Measurements from ENCODE around the gene NNT. TPM values are rescaled to one million over a fixed set of nuclear protein-coding genes. Genes with fewer than 3 reads are reported as not detected.

Gene NNT
- total and polyA plus RNA-seq, 10 of the 15 experiments (the other 5 are each of a cell fraction or from before 2014, with no cell fraction given) = 20.8 to 73.1 (median 51.9) TPM

DNA sequence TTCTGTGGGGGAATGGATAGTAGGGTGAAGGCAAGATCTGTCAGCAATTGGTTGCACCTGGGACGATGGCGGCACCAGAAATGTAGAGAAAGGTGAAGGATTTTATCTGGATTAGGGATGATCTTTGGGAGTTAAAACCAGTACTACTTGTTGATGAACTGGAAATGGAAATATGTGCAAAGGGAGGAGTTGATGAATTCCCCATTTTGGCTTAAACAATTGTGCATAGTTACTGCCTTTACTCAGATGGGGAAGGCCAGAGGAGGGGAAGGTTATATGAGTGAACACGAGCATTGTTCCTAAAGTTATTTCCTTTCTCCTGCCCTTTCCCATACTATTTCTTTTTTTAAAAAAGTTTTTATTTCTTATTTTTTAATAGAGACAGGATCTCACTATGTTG, 19.1 kb downstream of the NNT start:
- ChIA-PET SMC1A (ENCODE audit: uncharacterized antibody, unreplicated experiment) (no interaction called here), POLR2A (no interaction called here), RAD21 (ENCODE audit: unreplicated experiment) (no interaction called here), CTCF (interaction anchor here (2.4 to 5.5 kb wide), 2 partner anchors 9 to 12 kb away, joined by 8 to 53 read pairs; no protein-coding TSS in a partner anchor)
- H3K27ac ChIP-seq (ENCODE audit: control insufficient read depth, insufficient read depth) = no peak overlapping the region
- in situ Hi-C loops (cut with MboI) (loop anchor here (25.0 kb wide), 1 partner anchor 1710 kb away; the partner anchor contains the start of gene RIMOC1), intact Hi-C loops (cut with micrococcal nuclease; ENCODE audit: unreplicated experiment) (no loop called here)
- FAIRE-seq (no peak), DNase-seq (ENCODE audit: low read depth, low spot score) (no peak), ATAC-seq (no peak)
- 96% methylated on average over 3 of the region's 3 CpGs for WGBS (ENCODE audit: insufficient coverage, insufficient replicate concordance, low lambda C conversion rate, missing lambda C conversion rate)
- H3K79me2 ChIP-seq (ENCODE audit: control insufficient read depth, insufficient read depth, low read length) = no peaks in the 10 kb centered on the region
- BruUV-seq (replicated peaks) = TSS peak; percentile 7
- TF ChIP-seq CHD2 (IDR thresholded peaks at IDR 0.05; ENCODE audit: borderline replicate concordance, low read depth, low read length) = no peak
- H4K20me1 ChIP-seq (ENCODE audit: control insufficient read depth, insufficient read depth) = no peaks in the 10 kb centered on the region
- no peaks in the 10 kb centered on the region for H3K27me3 ChIP-seq (replicated peaks in 1 of 2; ENCODE audit: control insufficient read depth in 2 of 2, insufficient read depth in 2 of 2, low read length in 1 of 2)
- H2AFZ ChIP-seq (ENCODE audit: control insufficient read depth, low read depth, low read length) = no peak overlapping the region
- H3K4me1 ChIP-seq (ENCODE audit: control insufficient read depth, insufficient read depth, low read length) = no peaks in the 10 kb centered on the region
- H3K4me2 ChIP-seq (ENCODE audit: control insufficient read depth, insufficient read depth) = no peak overlapping the region
- H3K9me3 ChIP-seq (replicated peaks; ENCODE audit: control insufficient read depth, insufficient read depth, low read length) = no peaks in the 10 kb centered on the region
- H3K4me3 ChIP-seq = no peak overlapping the region
- H3K9ac ChIP-seq (ENCODE audit: control insufficient read depth, insufficient read depth, low read length) = no peak overlapping the region
- H3K36me3 ChIP-seq (ENCODE audit: control insufficient read depth in 2 of 2, insufficient read depth in 2 of 2, low read length in 1 of 2) = peaks cover under 1 to 10% of the 10 kb centered on the region in 2 experiments; a peak in 3 of 4 replicates

DNA sequence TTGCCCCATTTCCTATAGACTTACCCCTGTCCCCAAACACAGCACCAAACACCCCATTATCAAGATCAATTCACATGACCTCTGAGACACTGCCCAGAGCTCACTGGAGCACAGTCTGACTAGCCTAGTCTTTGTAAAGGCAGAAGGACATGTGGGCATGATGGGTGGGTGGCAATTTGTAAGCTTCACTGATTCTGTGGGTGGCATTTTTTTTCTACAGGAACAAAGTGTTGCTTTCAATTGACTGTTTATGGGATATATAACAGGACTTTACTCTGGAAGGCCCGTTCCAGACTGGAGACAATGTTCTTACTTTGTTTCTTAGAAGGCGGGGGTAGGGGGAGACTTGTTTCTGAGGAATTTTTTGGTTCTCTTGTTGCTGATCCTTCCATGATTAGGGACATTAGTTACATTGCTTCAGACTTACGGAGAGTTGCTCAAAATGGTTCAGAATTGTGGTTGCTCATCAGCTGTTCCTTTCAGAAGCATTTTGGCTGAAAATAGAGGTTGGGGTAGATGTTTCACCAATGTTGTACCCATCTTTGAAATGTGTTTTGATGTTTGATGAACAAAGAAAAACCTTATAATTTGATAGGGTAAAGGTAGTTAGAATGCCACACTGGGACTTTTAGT, 20.2 kb downstream of the NNT start:
- BruUV-seq (replicated peaks) = no TSS peak
- no peak overlapping the region for H3K4me2 ChIP-seq (ENCODE audit: control insufficient read depth, insufficient read depth)
- H3K4me1 ChIP-seq (ENCODE audit: control insufficient read depth, insufficient read depth, low read length) = no peaks in the 10 kb centered on the region
- no peaks in the 10 kb centered on the region for H4K20me1 ChIP-seq (ENCODE audit: control insufficient read depth, insufficient read depth)
- 87% methylated on average over 3 of the region's 3 CpGs for WGBS (ENCODE audit: insufficient coverage, insufficient replicate concordance, low lambda C conversion rate, missing lambda C conversion rate)
- ChIA-PET RAD21 (ENCODE audit: unreplicated experiment) (no interaction called here), POLR2A (interaction anchor here (0.6 to 0.7 kb wide), 2 partner anchors 499 to 998 kb away, joined by 5 to 6 read pairs; no protein-coding TSS in a partner anchor), CTCF (interaction anchor here (2.5 to 5.5 kb wide), 3 partner anchors 8 to 14 kb away, joined by 15 to 53 read pairs (median 15); no protein-coding TSS in a partner anchor), SMC1A (ENCODE audit: uncharacterized antibody, unreplicated experiment) (interaction anchor here (0.7 to 1.0 kb wide), 2 partner anchors 16 to 81 kb away, joined by 3 read pairs; no protein-coding TSS in a partner anchor)
- ATAC-seq (peak; percentile 27; the same call in 1 of the 3 replicates), FAIRE-seq (no peak), DNase-seq (ENCODE audit: low read depth, low spot score) (no peak)
- H3K27me3 ChIP-seq (replicated peaks in 1 of 2; ENCODE audit: control insufficient read depth in 2 of 2, insufficient read depth in 2 of 2, low read length in 1 of 2) = no peaks in the 10 kb centered on the region
- H3K9me3 ChIP-seq (replicated peaks; ENCODE audit: control insufficient read depth, insufficient read depth, low read length) = no peaks in the 10 kb centered on the region
- H3K27ac ChIP-seq (ENCODE audit: control insufficient read depth, insufficient read depth) = no peak overlapping the region
- TF ChIP-seq, protein P1, sequence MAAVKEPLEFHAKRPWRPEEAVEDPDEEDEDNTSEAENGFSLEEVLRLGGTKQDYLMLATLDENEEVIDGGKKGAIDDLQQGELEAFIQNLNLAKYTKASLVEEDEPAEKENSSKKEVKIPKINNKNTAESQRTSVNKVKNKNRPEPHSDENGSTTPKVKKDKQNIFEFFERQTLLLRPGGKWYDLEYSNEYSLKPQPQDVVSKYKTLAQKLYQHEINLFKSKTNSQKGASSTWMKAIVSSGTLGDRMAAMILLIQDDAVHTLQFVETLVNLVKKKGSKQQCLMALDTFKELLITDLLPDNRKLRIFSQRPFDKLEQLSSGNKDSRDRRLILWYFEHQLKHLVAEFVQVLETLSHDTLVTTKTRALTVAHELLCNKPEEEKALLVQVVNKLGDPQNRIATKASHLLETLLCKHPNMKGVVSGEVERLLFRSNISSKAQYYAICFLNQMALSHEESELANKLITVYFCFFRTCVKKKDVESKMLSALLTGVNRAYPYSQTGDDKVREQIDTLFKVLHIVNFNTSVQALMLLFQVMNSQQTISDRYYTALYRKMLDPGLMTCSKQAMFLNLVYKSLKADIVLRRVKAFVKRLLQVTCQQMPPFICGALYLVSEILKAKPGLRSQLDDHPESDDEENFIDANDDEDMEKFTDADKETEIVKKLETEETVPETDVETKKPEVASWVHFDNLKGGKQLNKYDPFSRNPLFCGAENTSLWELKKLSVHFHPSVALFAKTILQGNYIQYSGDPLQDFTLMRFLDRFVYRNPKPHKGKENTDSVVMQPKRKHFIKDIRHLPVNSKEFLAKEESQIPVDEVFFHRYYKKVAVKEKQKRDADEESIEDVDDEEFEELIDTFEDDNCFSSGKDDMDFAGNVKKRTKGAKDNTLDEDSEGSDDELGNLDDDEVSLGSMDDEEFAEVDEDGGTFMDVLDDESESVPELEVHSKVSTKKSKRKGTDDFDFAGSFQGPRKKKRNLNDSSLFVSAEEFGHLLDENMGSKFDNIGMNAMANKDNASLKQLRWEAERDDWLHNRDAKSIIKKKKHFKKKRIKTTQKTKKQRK (IDR thresholded peaks at IDR 0.05; ENCODE audit: low read depth, low read length) = no peak
- TF ChIP-seq NR2C2 (IDR thresholded peaks at IDR 0.05; ENCODE audit: borderline replicate concordance, control insufficient read depth, insufficient read length, low read depth) (no peak), IRF4 (IDR thresholded peaks at IDR 0.05; ENCODE audit: low read depth, low read length) (no peak)
- TF ChIP-seq, protein P2, sequence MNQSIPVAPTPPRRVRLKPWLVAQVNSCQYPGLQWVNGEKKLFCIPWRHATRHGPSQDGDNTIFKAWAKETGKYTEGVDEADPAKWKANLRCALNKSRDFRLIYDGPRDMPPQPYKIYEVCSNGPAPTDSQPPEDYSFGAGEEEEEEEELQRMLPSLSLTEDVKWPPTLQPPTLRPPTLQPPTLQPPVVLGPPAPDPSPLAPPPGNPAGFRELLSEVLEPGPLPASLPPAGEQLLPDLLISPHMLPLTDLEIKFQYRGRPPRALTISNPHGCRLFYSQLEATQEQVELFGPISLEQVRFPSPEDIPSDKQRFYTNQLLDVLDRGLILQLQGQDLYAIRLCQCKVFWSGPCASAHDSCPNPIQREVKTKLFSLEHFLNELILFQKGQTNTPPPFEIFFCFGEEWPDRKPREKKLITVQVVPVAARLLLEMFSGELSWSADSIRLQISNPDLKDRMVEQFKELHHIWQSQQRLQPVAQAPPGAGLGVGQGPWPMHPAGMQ (IDR thresholded peaks at IDR 0.05; ENCODE audit: borderline replicate concordance) = no peak
- intact Hi-C loops (cut with micrococcal nuclease; ENCODE audit: unreplicated experiment) = no loop called here
- no peak overlapping the region for H3K9ac ChIP-seq (ENCODE audit: control insufficient read depth, insufficient read depth, low read length)
- peaks cover 1 to 15% of the 10 kb centered on the region in 2 experiments; a peak in 3 of 4 replicates for H3K36me3 ChIP-seq (ENCODE audit: control insufficient read depth in 2 of 2, insufficient read depth in 2 of 2, low read length in 1 of 2)
- in situ Hi-C loops (cut with MboI) = loop anchor here (25.0 kb wide), 1 partner anchor 1711 kb away; the partner anchor contains the start of gene RIMOC1
- no peak overlapping the region for H3K4me3 ChIP-seq
- H2AFZ ChIP-seq (ENCODE audit: control insufficient read depth, low read depth, low read length) = no peak overlapping the region
- no peaks in the 10 kb centered on the region for H3K79me2 ChIP-seq (ENCODE audit: control insufficient read depth, insufficient read depth, low read length)

Data from GM12878 (cell line).